CD4-positive, alpha-beta T cell treated with Interleukin-15 for 4 hours (primary cell): ENCODE data around the gene ZNF511.

Source experiments
- DNase-seq: peaks from one replicate; pipeline ENCODE4 v3.0.0-alpha.2; 2020; ENCODE audit warnings: low spot score

The ZNF511 gene

DNA sequence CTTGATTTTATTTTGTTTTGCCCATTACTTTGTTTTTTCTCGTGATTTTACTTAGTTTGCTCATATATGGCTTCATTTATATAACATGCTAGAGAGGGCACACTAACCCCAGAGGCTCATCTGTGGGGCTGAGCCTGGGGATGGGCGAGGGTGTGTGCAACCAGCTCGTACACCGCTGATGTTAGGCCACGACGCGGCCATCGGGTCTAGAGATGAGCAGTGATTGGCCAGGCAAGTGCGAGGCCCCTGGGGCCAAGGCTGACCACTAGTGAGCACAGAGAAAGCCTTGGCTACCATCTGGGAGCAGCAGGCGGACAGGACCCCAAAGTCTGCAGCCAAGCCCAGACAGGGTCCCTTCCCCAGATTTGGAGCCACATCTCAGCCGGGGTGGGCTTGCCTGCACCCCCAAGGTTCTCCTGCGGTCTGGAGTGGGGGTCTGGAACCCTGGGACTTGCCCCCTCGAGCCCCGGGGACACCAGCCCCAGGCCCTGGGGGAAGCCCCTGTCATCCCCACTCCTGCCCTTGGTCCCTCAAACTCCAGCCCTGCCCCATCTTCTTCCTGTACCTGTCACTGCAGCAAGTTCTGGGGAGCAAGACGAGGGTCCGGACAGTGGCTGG, 45.4 kb downstream of the ZNF511 start:
- DNase-seq: no peak

DNA sequence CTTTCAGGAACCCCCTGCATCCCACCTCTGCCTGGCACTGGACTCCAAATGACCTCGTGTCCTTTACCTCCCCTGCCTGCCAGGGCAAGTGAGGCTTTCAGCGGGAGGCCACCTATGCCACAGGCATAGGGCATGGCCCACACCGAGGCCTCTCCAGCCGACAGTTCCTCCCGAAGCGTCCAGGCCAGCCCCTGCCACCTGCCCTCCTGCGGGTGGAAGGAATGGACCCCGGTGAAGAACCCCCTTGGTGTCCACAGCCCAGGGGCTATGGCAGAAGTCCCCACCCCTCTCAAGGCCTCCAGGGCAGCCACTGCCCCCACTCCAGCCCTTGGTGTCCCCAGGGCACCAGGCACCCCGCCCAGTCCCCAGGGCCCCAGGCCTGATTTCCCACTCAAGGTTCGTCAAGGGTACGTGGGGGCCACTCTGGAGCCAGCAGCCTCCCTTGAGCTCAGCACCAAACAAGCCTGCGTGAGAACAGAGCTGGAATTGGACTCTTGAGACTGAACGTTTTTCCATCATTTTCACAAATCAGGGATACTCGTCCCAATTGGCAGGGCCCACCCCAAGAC, 46.0 kb downstream of the ZNF511 start:
- no peak for DNase-seq

DNA sequence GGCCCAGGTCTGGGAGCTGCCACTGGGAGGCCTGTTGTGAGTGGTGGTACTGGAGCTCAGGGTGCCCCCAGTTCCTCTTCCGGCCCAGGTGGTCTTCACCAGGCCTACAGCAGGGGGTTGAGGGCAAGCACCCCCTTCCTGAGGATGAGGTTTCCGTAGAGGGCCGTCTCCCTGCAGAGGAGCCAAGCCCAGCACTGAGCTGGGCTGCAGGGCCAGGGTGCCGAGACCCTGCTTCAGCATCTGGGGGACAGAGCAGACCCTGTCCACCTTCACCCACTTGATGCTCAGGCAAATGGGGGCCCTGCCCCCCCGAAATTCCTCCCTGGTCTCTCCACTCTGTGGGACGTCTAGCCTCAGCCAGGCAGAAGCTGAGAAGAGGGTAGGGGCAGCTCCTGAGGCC, 46.6 kb downstream of the ZNF511 start:
- DNase-seq: no peak

DNA sequence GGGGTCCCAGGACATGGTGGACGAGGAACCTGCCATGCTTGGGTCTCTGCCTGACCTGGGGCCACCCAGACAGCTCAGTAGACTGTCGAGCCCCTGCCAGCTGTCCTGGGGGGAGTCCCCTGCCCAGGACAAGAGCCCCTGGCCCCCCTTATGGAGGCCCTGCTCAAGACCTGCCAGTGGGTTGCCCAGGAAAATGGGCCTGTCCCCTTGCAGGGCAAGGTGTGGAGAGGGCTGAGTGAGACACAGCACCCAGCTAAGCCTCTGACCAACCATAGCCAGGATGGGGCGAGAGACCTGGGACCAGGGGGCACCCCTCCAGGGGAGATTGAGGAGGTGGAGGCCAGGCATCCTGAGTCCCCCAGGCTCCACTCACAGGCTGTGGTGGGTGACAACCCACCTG, 47.3 kb downstream of the ZNF511 start:
- no peak for DNase-seq

DNA sequence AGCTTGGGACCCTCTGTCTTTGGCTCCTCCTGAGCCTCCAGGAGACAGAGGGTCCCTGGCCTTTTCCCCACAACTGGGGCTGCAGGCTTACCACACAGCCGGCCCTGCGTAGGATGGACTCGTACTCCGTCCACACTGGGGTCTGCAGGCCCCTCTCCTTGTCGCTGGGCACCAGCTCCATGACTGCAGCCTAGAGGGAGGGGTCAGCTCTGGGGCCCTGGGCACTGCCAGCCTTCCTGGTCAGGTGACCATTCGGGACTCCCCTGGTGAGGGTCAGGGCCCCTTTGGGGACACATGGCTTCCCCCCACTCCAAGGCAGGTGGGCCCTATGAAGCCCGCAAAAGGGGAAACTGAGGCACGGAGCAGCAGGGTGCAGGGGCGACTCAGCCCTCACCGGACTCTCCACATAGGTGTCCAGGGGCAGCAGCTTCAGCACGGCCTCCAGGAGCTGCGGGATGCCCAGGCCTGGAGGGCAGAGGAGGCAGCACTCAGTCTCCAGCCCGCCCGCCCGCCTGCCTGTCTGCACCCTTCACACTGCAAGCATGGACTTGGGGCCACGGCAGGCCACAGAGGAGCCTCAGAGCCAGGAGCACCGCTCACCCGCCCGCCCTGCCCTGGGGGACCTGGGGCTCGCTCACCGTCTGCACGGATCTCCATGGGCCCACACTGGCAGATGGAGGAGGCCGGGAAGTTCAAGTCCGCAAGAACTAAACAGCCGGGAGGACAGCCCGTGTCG, 48.0 kb downstream of the ZNF511 start:
- DNase-seq: no peak

DNA sequence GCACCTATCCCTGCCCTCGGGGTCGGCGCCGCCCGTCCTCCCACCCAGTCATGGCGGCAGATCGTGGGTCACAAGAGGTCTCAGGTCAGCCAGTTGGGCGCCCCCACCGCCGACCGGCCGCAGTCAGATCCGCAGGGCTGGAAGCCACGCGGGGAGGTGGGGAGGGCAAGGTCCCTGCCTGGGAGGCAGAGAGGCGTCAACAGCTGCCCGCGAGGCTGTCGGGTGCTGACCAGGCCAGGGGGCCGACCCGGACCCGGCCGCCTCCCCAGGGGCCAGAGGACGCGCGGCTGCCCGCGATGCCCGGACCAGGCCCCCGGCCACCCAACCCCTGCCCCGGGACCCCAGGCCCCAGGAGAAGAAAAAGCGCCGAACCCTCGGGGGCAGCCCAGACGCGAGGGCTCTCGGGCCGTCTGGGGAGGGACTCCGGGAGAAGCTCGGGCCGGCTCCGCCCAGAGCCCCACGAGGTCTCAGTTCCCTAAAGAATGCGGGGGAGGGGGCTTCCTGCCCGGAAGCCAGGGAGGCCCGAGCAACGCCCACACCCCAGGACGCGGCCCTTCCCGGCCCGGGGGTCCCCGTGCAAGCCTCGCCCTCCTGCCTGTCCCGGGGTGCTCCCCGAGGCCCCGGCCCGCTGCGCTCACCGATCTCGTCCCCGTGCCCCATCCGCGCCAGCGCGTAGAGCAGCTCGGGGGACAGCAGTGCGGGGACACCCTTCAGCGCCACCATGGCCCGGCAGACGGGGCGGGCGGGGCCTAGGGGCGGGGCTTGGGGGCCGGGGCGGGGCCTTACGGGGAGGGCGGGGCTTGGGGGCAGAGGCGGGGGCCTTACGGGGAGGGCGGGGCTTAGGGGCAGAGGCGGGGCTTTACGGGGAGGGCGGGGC, 48.8 kb downstream of the ZNF511 start, which contains the start of gene FUOM:
Gene FUOM, minus strand, starts transcription at position 735 of the 877 bp plus-strand sequence. Its CDS starts 12 bp downstream, at position 723.
- peak; percentile 59 for DNase-seq

DNA sequence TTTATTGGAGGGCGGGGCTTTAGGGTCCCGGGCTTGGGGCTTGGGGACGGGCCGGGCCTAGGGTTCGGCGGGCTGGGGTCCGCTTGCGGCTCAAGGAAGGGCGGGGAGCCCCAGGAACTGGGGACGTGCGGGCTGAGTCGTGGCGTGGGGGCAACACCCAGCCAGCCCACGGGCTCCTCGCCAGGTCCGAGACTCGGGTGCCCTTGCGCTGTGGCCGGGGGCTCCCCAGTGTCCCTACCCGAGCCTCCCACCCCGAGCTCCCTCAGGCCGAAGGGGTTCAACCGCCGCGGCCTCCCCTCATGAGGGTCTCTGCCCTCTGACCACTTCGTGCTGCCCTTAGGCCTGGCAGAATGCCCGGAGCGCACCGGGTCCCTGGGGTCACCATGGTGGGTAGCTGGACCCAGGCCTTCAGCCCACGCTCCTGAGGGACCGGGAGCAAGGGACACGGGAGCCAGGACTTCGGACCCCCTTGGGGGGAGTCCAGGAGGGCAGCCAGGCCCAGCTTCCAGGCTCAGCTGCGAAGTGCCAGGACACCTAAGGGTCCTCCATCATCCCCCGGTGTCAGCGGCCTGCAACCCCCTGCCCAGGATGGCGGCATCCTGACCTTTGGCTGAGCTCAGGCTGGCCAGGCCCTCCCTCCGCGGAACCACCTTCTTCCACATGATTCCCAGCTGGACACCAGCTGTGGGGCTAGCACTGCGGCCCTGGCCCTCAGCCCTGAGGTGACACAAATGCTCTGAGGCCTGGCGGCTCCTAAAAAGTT, 49.6 kb downstream of the ZNF511 start:
- DNase-seq: no peak

DNA sequence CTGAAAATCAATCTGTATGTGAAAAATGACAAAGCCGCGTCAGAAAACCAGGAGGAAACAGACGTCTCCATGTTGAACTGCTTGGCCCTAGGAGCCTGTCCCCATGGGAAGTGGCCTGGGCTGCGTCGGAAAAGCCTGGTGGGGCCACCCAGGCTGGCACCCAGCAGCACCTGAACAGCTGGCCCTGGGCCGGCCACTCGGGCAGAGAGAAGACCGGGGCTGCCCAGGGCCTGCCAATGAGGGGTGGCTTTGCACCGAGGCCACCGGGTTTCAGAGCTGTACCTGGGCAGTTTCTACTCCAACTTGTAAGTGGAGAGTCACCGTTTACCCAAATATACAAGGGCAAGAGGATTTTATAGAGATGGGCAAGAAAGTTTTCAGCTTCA, 50.2 kb downstream of the ZNF511 start:
- DNase-seq: no peak

DNA sequence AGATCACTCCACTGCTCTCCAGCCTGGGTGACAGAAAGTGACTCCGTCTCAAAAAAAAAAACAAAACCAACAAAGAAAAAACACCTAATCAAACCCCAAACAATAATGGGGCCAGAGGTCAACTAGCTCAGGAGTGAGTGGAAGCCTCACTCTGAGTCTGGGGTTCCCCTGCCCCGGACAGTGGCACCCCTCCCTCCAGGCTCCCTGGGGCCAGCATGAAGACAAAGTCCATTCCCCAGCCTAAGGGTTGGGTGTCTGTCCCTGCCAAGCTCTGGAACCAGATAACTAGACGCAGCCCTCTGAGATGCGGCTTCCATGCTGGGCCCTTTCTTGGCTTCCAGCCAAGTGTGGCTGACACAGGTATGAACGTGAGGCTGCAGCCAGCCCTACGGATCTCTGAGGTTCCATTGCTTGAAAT, 50.8 kb downstream of the ZNF511 start:
- peak; percentile 47 for DNase-seq

DNA sequence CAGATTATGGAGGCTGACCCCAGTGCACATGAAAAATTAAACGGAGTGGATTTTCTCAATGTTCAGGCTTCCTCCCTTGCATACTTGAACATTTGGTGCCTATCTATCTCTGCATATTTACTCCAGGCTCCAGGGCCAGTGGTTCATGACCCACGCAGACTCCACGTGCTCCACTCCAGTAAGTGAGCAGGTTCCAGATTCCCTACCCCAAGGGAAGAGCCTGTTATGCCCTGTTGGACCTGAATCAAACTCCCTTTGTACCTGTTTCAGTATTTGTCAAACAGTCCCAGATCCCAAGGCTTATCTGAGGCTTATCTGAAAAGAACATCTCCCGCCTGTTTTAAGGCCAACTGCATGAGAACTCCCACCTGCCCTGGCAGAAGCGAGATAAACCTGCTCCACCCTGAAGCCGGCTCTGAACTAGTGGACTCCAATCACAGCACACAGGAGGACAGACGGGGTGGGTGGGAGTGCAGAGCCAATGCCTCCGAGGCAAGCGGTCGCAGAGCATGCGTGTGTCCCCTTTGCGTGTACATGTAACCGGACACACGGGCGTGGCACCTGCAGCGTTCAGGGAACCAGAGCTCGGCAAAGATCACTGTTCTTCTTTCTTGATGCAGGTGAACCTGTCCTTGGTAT, 51.4 kb downstream of the ZNF511 start:
- no peak for DNase-seq

DNA sequence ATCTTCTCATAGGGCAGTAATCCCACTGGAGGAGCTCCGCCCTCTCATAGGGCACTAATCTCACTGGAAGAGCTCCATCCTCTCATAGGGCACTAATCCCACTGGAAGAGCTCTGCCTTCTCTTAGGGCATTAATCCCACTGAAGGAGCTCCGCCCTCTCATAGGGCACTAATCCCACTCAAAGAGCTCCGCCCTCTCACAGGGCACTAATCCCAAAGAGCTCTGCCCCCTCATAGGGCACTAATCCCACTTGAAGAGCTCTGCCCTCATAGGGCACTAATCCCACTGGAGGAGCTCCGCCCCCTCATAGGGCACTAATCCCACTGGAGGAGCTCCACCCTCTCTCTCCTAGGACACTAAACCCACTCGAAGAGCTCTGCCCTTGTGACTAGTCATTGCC, 52.5 kb downstream of the ZNF511 start:
- DNase-seq: no peak

DNA sequence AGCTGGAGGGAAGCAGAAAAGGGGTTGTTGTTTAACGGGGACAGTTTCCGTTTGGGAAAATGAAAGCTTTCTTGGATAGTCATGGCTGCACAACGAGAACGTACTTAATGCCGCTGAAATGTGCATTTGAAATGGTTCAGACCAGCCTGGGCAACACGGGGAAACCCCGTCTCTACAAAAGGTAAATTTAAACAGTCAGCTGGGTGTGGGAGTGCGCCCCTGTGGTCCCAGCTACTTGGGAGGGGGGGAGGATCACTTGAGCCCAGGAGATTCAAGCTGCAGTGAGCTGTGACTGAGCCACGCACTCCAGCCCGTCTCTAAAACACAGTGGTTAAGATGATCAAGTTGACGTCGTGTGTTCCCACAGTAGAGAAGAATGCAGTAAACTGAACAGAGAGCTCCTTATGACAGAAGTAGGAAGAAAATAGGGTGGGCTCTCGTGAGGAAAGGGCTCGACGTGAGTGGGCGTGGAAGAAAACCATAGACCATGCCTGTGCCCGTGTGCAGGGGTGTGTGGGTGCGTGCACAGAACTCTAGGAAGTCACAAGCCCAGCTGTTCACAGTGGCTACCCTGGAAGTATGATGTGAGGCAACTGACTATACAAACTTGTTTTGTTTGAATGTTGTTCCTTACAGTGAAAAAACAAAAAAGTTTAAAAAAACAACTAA, 53.2 kb downstream of the ZNF511 start:
- no peak for DNase-seq
